ENCODE data around the gene NAP1L4.

NAP1L4 gene

DNA sequence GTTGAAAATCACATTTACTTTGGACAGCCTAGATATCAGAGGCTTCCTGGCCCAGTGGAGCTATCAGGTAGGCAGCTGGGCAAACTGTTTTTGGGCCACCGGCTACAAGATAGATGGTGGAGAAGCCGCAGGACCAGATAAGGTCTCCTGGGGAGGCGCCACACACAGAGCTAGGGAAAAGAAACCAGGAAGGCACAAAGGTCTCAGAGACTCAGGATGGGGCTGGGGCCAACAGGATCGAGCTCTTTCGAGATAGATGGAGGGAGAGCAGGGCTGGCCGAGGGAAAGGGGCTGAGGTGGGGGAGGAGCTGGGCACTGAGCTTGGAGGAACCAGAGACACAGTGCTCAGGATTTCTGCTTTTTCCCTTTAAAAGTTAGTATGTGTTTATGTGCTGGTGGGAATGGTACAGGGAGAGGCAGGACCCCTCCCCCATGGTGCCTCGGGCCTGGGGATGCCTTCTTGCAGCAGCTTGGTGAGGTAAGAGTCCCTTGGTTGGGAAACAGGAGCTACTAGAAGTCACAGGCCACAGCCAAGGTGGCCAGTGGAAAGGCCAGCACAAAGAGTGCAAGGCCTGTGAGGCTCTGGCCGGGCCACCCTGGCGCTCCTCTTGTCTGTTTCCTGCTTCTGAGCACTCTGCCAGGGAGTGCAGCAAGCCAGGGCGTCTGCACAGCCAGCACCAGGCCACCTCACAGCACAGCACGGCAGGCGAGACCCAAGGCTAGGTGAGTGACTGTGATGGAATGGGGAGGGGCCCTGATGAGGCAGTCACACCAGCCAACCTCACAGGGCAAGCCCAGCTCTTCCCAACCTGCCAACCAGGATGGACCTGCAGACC, 11.5 kb upstream of the NAP1L4 start:
- Histone ChIP-seq H3K36me3 (ENCODE audit: control insufficient read depth in 5 of 5, insufficient read depth in 5 of 5, low read length in 5 of 5) (peaks cover 0 to 91% (median 85%) of the 10 kb centered on the region in 5 donors), H3K9me3 (ENCODE audit: control insufficient read depth in 5 of 5, low read length in 5 of 5) (no peaks in the 10 kb centered on the region), H3K9ac (ENCODE audit: low read length in 5 of 5) (no peak overlapping the region), H3K4me1 (ENCODE audit: control insufficient read depth in 5 of 5, insufficient read depth in 5 of 5, low read length in 5 of 5) (peaks cover 0 to 12% (median 7%) of the 10 kb centered on the region in 5 donors), H3K27me3 (ENCODE audit: control insufficient read depth in 5 of 5, insufficient read depth in 4 of 5, low read length in 5 of 5) (no peaks in the 10 kb centered on the region), H3K27ac (ENCODE audit: low read depth, low read length) (no peak overlapping the region), H3K4me3 (ENCODE audit: low read depth in 1 of 5, low read length in 5 of 5) (no peak overlapping the region)

DNA sequence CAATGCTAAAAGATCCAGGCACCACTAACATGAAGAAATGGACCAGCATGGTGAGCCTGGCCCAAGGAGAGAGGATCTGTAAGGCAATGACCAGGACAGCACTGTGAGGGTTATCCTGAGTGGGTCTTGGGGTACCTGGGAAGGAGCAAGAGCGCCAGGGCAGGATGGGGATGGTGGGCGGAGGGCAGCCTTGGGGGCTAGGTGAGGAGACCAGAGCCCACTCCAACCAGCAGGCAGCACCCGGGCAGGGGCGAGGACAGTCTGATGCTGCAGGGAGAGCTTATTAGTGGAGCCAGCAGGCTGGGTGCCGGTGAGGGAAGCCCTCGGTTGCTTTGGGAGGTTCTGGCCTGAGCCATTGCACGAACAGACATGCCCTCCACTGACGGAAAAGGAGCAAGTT, 10.7 kb upstream of the NAP1L4 start:
- no peak overlapping the region for H3K27ac ChIP-seq (ENCODE audit: low read depth, low read length)
- H3K9ac ChIP-seq (ENCODE audit: low read length in 5 of 5) = no peak overlapping the region
- H3K4me3 ChIP-seq (ENCODE audit: low read depth in 1 of 5, low read length in 5 of 5) = no peak overlapping the region
- H3K4me1 ChIP-seq (ENCODE audit: control insufficient read depth in 5 of 5, insufficient read depth in 5 of 5, low read length in 5 of 5) = peaks cover 0 to 12% (median 7%) of the 10 kb centered on the region in 5 donors
- H3K36me3 ChIP-seq (ENCODE audit: control insufficient read depth in 5 of 5, insufficient read depth in 5 of 5, low read length in 5 of 5) = peaks cover 0 to 84% (median 81%) of the 10 kb centered on the region in 5 donors
- no peaks in the 10 kb centered on the region for H3K27me3 ChIP-seq (ENCODE audit: control insufficient read depth in 5 of 5, insufficient read depth in 4 of 5, low read length in 5 of 5)
- H3K9me3 ChIP-seq (ENCODE audit: control insufficient read depth in 5 of 5, low read length in 5 of 5) = no peaks in the 10 kb centered on the region

DNA sequence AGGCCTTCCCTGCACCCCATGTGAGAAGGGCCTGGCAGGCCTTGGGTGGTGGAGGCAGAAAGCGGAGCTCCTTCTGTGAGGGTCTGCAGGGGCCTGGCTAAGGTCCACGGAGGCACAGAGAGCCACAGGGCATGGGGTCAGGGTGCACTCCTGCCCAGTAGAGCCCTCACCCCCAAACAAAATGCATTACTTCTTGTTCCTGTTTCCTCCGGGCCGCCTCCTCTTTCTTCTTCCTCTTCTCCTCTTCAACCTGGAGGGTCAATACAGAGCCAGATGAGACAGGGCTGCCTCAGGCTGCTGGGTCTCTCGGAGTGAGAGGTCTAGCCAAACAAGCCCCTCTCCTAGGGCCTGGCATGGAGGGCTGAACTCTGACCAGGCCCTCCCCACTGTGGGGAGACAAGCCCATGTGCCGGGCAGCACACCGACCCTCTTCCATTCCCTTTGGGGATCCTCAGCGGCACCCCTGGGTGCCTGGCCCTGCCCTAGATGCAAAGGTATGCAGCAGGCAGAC, 10.3 kb upstream of the NAP1L4 start:
- H3K27me3 ChIP-seq (ENCODE audit: control insufficient read depth in 5 of 5, insufficient read depth in 4 of 5, low read length in 5 of 5) = no peaks in the 10 kb centered on the region
- H3K36me3 ChIP-seq (ENCODE audit: control insufficient read depth in 5 of 5, insufficient read depth in 5 of 5, low read length in 5 of 5) = peaks cover 0 to 80% (median 76%) of the 10 kb centered on the region in 5 donors
- no peak overlapping the region for H3K4me3 ChIP-seq (ENCODE audit: low read depth in 1 of 5, low read length in 5 of 5)
- H3K9me3 ChIP-seq (ENCODE audit: control insufficient read depth in 5 of 5, low read length in 5 of 5) = no peaks in the 10 kb centered on the region
- peaks cover 0 to 12% (median 7%) of the 10 kb centered on the region in 5 donors for H3K4me1 ChIP-seq (ENCODE audit: control insufficient read depth in 5 of 5, insufficient read depth in 5 of 5, low read length in 5 of 5)
- H3K27ac ChIP-seq (ENCODE audit: low read depth, low read length) = no peak overlapping the region
- no peak overlapping the region for H3K9ac ChIP-seq (ENCODE audit: low read length in 5 of 5)

DNA sequence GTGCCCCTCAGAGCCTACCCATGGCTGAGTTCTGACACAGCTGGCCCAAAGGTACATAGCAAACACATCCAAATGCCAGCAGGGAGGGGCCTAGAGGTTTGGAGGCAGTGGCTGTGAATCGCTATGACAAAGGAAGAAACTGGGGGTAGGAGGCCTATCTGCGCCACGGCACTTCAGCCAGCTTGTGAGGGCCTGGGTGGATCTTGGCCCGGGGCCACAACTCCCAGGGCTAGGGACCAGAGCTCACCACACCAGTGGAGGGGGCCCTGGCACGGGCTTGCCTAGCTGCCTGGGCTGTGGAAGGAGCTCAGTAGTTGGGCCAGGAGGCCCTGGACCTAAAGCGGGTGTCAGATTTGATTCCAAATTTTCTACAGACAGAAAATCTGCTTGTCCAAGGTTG, 9.4 kb upstream of the NAP1L4 start:
- Histone ChIP-seq H3K4me1 (ENCODE audit: control insufficient read depth in 5 of 5, insufficient read depth in 5 of 5, low read length in 5 of 5) (peaks cover 0 to 12% (median 7%) of the 10 kb centered on the region in 5 donors), H3K9ac (ENCODE audit: low read length in 5 of 5) (peak overlapping the region in 1 of 5 donors; percentile 50), H3K27me3 (ENCODE audit: control insufficient read depth in 5 of 5, insufficient read depth in 4 of 5, low read length in 5 of 5) (no peaks in the 10 kb centered on the region), H3K27ac (ENCODE audit: low read depth, low read length) (no peak overlapping the region), H3K9me3 (ENCODE audit: control insufficient read depth in 5 of 5, low read length in 5 of 5) (no peaks in the 10 kb centered on the region), H3K4me3 (ENCODE audit: low read depth in 1 of 5, low read length in 5 of 5) (no peak overlapping the region), H3K36me3 (ENCODE audit: control insufficient read depth in 5 of 5, insufficient read depth in 5 of 5, low read length in 5 of 5) (peaks cover 0 to 71% (median 68%) of the 10 kb centered on the region in 5 donors)

DNA sequence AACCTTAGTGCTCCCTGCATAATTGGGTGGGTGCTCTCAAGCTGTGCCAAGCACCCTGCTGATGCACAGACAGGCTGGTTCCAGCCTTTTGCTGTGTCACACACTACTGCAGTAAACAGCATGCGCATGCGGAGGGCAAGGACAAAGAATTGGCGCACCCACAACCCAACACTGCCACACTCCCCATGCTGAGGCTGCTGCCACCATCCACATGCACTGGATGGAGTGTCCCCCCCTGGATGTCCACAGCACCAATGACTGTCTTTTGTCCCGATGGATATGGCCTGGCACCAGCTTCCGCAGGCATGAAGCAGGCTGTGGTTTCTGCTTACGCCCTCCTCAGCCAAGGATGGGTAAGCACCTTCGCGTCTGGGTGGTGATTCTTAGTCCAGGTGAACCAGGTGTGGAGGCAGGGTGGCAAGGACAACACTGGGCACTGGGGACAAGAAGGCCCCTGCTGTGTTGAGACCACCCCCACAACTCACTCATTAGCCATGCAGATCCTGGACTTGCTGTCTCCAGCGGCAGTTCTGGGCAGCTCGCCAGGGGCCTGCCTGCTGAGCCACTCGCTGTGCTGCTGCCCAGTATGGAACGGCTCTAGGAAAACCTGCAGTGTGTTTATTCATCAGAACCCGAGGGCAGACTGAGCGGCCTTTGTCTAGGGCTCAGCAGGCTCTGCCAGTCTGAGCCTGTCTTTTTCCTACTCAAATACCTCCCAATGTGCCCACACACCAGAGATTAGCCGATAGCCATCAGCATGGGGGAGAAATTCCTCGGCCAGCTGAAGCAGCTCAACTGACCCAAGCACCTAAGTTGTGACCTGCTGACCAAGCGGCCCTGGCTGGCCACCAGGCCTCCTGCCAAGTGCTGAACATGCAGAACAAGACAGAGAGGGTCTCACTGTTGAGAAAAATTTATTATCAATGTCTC, 8.2 kb upstream of the NAP1L4 start:
- Histone ChIP-seq H3K9me3 (ENCODE audit: control insufficient read depth in 5 of 5, low read length in 5 of 5) (no peaks in the 10 kb centered on the region), H3K36me3 (ENCODE audit: control insufficient read depth in 5 of 5, insufficient read depth in 5 of 5, low read length in 5 of 5) (peaks cover 0 to 59% (median 58%) of the 10 kb centered on the region in 5 donors), H3K9ac (ENCODE audit: low read length in 5 of 5) (no peak overlapping the region), H3K27me3 (ENCODE audit: control insufficient read depth in 5 of 5, insufficient read depth in 4 of 5, low read length in 5 of 5) (no peaks in the 10 kb centered on the region), H3K4me3 (ENCODE audit: low read depth in 1 of 5, low read length in 5 of 5) (no peak overlapping the region), H3K27ac (ENCODE audit: low read depth, low read length) (no peak overlapping the region), H3K4me1 (ENCODE audit: control insufficient read depth in 5 of 5, insufficient read depth in 5 of 5, low read length in 5 of 5) (peaks cover 0 to 12% (median 7%) of the 10 kb centered on the region in 5 donors)

DNA sequence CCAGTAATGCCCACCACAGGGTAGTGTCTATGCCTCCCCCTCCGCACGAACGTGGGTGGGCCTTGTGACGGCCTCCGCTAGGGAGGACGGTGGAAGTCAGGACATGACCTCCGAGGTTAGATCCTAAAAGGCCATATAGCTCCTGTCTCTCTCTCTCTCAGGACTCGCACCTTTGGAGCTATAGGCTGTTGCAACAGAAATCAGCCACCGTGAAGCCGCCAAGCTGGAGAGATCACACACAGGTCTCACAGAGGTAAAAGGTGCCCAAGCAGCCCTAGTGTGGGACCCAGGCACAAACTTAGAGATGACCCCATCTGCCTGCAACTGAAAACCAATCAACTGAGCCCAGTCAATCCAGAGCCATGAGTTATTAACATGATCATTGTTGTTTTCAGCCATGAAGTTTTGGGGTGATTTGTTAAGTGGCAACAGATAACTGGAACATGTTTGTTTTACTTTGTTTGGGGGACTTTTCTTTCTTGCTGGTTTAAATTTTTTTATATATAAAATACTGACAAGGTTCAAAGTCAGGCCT, 7.4 kb upstream of the NAP1L4 start:
- Histone ChIP-seq H3K4me3 (ENCODE audit: low read depth in 1 of 5, low read length in 5 of 5) (no peak overlapping the region), H3K4me1 (ENCODE audit: control insufficient read depth in 5 of 5, insufficient read depth in 5 of 5, low read length in 5 of 5) (peaks cover 0 to 12% (median 7%) of the 10 kb centered on the region in 5 donors), H3K36me3 (ENCODE audit: control insufficient read depth in 5 of 5, insufficient read depth in 5 of 5, low read length in 5 of 5) (peaks cover 0 to 55% (median 54%) of the 10 kb centered on the region in 5 donors), H3K9ac (ENCODE audit: low read length in 5 of 5) (no peak overlapping the region), H3K27ac (ENCODE audit: low read depth, low read length) (no peak overlapping the region), H3K27me3 (ENCODE audit: control insufficient read depth in 5 of 5, insufficient read depth in 4 of 5, low read length in 5 of 5) (no peaks in the 10 kb centered on the region), H3K9me3 (ENCODE audit: control insufficient read depth in 5 of 5, low read length in 5 of 5) (no peaks in the 10 kb centered on the region)

DNA sequence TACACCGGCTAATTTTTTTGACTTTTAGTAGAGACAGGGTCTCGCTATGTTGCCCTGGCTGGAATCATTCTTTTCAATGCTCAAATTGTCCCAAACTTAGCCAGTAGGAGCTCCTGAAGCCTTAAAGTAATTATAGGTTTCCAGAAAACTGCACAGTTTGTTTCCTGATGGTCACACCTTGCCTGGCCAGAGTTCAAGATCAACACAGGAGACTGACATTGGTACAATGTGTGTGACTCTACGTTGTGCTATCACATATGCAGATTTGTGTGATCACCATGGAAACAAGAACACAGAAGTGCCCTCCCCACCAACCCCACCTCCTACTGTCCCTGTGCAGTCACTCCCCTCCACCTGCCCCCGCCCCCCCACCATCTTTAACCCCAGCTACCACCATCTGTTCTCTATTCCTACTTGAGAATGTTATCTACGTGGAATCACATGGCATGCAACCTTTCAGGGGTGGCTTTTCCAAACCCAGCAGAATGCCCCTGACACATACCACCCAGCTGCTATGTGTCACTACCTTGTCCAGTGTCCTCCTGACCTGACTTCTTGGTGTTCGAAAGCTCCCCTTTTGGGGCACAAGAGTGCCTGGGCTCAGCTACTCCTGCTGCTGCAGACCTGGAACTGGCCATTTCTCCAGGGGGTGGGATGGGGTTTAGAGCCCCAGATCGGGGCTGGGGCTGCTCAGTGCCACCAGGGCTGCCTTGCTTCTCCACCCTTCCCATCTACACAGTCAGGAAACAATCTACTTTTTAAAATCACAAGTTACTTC, 6.1 kb upstream of the NAP1L4 start:
- Histone ChIP-seq H3K27me3 (ENCODE audit: control insufficient read depth in 5 of 5, insufficient read depth in 4 of 5, low read length in 5 of 5) (no peaks in the 10 kb centered on the region), H3K36me3 (ENCODE audit: control insufficient read depth in 5 of 5, insufficient read depth in 5 of 5, low read length in 5 of 5) (peaks cover 0 to 42% (median 41%) of the 10 kb centered on the region in 5 donors), H3K27ac (ENCODE audit: low read depth, low read length) (no peak overlapping the region), H3K4me1 (ENCODE audit: control insufficient read depth in 5 of 5, insufficient read depth in 5 of 5, low read length in 5 of 5) (peaks cover 0 to 12% (median 7%) of the 10 kb centered on the region in 5 donors), H3K9ac (ENCODE audit: low read length in 5 of 5) (no peak overlapping the region), H3K9me3 (ENCODE audit: control insufficient read depth in 5 of 5, low read length in 5 of 5) (no peaks in the 10 kb centered on the region), H3K4me3 (ENCODE audit: low read depth in 1 of 5, low read length in 5 of 5) (no peak overlapping the region)

DNA sequence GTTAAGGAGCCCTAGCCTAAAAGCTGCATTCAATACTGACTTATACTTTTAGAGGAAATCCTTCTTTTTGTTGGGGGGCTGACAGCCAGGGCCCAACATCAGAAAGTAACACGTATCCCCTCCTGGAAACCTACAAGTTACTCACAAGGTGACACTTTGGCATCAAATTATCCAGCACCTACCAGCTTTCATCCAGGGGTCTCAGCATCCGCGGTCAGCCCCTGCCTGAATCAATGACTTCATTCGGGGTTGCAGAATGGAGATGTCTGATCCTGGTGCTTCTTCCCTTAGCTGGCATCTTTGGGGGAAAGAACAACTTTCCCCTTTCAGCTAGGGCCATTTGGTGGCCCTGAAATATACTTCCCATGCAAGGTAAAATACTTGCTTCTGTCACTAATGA, 5.3 kb upstream of the NAP1L4 start:
- Histone ChIP-seq H3K36me3 (ENCODE audit: control insufficient read depth in 5 of 5, insufficient read depth in 5 of 5, low read length in 5 of 5) (peaks cover 0 to 33% (median 32%) of the 10 kb centered on the region in 5 donors), H3K27me3 (ENCODE audit: control insufficient read depth in 5 of 5, insufficient read depth in 4 of 5, low read length in 5 of 5) (no peaks in the 10 kb centered on the region), H3K4me1 (ENCODE audit: control insufficient read depth in 5 of 5, insufficient read depth in 5 of 5, low read length in 5 of 5) (peaks cover 0 to 19% (median 13%) of the 10 kb centered on the region in 5 donors), H3K27ac (ENCODE audit: low read depth, low read length) (no peak overlapping the region), H3K9me3 (ENCODE audit: control insufficient read depth in 5 of 5, low read length in 5 of 5) (no peaks in the 10 kb centered on the region), H3K9ac (ENCODE audit: low read length in 5 of 5) (no peak overlapping the region), H3K4me3 (ENCODE audit: low read depth in 1 of 5, low read length in 5 of 5) (no peak overlapping the region)

DNA sequence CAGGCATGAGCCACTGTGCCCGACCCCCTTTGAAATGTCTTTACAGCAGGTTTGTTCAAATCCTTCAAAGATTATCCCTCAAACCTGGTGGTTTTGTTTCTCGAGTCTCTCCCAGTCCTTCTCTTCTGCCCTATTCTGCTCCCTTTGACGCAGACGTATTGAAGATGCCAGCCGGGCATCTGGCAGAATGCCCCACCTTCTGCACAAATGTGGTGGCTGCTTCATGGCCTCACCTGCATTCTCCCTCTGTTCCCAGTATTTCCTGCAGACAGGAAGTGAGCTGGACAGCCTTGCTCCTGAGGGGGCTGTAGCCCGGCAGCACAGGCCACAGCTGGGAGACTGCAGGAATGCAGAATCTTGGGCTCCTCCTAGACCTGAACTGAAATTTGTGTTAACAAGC, 4.8 kb upstream of the NAP1L4 start:
- Histone ChIP-seq H3K27ac (ENCODE audit: low read depth, low read length) (no peak overlapping the region), H3K27me3 (ENCODE audit: control insufficient read depth in 5 of 5, insufficient read depth in 4 of 5, low read length in 5 of 5) (no peaks in the 10 kb centered on the region), H3K4me1 (ENCODE audit: control insufficient read depth in 5 of 5, insufficient read depth in 5 of 5, low read length in 5 of 5) (peaks cover 0 to 19% (median 11%) of the 10 kb centered on the region in 5 donors), H3K4me3 (ENCODE audit: low read depth in 1 of 5, low read length in 5 of 5) (no peak overlapping the region), H3K9me3 (ENCODE audit: control insufficient read depth in 5 of 5, low read length in 5 of 5) (no peaks in the 10 kb centered on the region), H3K9ac (ENCODE audit: low read length in 5 of 5) (no peak overlapping the region), H3K36me3 (ENCODE audit: control insufficient read depth in 5 of 5, insufficient read depth in 5 of 5, low read length in 5 of 5) (peaks cover 0 to 29% (median 28%) of the 10 kb centered on the region in 5 donors)

All from subcutaneous abdominal adipose tissue (tissue), 5 donors.